ENCODE results near the gene PTPRE.

PTPRE gene

GRCh38 chr10:127989481-127990012 is 82.6 kb downstream of the PTPRE start:
- peak; percentile 25; the same call in 1 of the 2 replicates for TF ChIP-seq GATA3 (IDR thresholded peaks at IDR 0.05; ENCODE audit: low read depth, low read length)
- no peak for TF ChIP-seq GATA2 (IDR thresholded peaks at IDR 0.05; ENCODE audit: low read depth, low read length)

- TF ChIP-seq GATA2 (IDR thresholded peaks at IDR 0.05; ENCODE audit: low read depth, low read length) (no peak), GATA3 (IDR thresholded peaks at IDR 0.05; ENCODE audit: low read depth, low read length) (no peak)
Measured at GRCh38 chr10:127990846-127991542, 84.1 kb downstream of the PTPRE start.

- TF ChIP-seq GATA2 (IDR thresholded peaks at IDR 0.05; ENCODE audit: low read depth, low read length) (no peak), GATA3 (IDR thresholded peaks at IDR 0.05; ENCODE audit: low read depth, low read length) (no peak)
Measured at GRCh38 chr10:127991543-127992255, 84.8 kb downstream of the PTPRE start.

- TF ChIP-seq GATA2 (IDR thresholded peaks at IDR 0.05; ENCODE audit: low read depth, low read length) (no peak), GATA3 (IDR thresholded peaks at IDR 0.05; ENCODE audit: low read depth, low read length) (no peak)
Measured at GRCh38 chr10:127992376-127992775, 85.5 kb downstream of the PTPRE start.

GRCh38 chr10:127993056-127993690 is 86.3 kb downstream of the PTPRE start:
- no peak for TF ChIP-seq GATA3 (IDR thresholded peaks at IDR 0.05; ENCODE audit: low read depth, low read length)
- no peak for TF ChIP-seq GATA2 (IDR thresholded peaks at IDR 0.05; ENCODE audit: low read depth, low read length)

GRCh38 chr10:127995939-127996338 is 89.0 kb downstream of the PTPRE start:
- TF ChIP-seq GATA2 (IDR thresholded peaks at IDR 0.05; ENCODE audit: low read depth, low read length) (no peak), GATA3 (IDR thresholded peaks at IDR 0.05; ENCODE audit: low read depth, low read length) (no peak)

GRCh38 chr10:127996586-127996985 is 89.7 kb downstream of the PTPRE start:
- no peak for TF ChIP-seq GATA2 (IDR thresholded peaks at IDR 0.05; ENCODE audit: low read depth, low read length)
- TF ChIP-seq GATA3 (IDR thresholded peaks at IDR 0.05; ENCODE audit: low read depth, low read length) = no peak

- no peak for TF ChIP-seq GATA3 (IDR thresholded peaks at IDR 0.05; ENCODE audit: low read depth, low read length)
- TF ChIP-seq GATA2 (IDR thresholded peaks at IDR 0.05; ENCODE audit: low read depth, low read length) = no peak
Measured at GRCh38 chr10:127997271-127997670, 90.4 kb downstream of the PTPRE start.

GRCh38 chr10:127997937-127998336 is 91.0 kb downstream of the PTPRE start:
- no peak for TF ChIP-seq GATA3 (IDR thresholded peaks at IDR 0.05; ENCODE audit: low read depth, low read length)
- TF ChIP-seq GATA2 (IDR thresholded peaks at IDR 0.05; ENCODE audit: low read depth, low read length) = peak; percentile 41

- no peak for TF ChIP-seq GATA2 (IDR thresholded peaks at IDR 0.05; ENCODE audit: low read depth, low read length)
- TF ChIP-seq GATA3 (IDR thresholded peaks at IDR 0.05; ENCODE audit: low read depth, low read length) = no peak
Measured at GRCh38 chr10:127998501-127999144, 91.7 kb downstream of the PTPRE start.

GRCh38 chr10:127999297-128000129 is 92.6 kb downstream of the PTPRE start:
- no peak for TF ChIP-seq GATA3 (IDR thresholded peaks at IDR 0.05; ENCODE audit: low read depth, low read length)
- TF ChIP-seq GATA2 (IDR thresholded peaks at IDR 0.05; ENCODE audit: low read depth, low read length) = no peak

GRCh38 chr10:128000471-128001362 is 93.8 kb downstream of the PTPRE start:
- TF ChIP-seq GATA2 (IDR thresholded peaks at IDR 0.05; ENCODE audit: low read depth, low read length) (no peak), GATA3 (IDR thresholded peaks at IDR 0.05; ENCODE audit: low read depth, low read length) (no peak)

Measured in SH-SY5Y (cell line).